Measurements from ENCODE around the gene PRAMEF20. TPM values are rescaled to one million over a fixed set of nuclear protein-coding genes. Genes with fewer than 3 reads are reported as not detected.
"Not testable (repeated sequence)": the region's sequence is repeated elsewhere in the genome, so short reads cannot be mapped to it uniquely, and the experiment has no call there.

PRAMEF20 gene
- not detected for total RNA-seq

DNA sequence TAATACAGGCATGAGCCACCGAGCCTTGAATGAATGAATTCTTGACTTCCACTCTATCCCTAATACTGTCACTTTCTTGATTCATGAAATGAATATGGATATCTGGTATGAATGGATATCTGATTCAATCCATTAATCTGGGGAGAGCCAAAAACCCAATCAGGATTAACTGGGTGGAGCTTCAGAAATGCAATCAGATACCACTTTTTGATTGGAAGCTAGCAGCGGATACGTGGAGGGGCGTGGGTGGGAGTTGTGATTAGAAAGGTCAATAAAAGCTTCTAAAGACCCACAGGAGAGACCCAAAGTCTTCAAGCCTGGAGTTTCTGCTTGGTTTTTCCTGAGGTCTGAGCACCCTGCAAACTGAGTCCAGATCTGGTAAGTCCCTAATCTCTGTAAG lies at the start of gene PRAMEF20:
Gene PRAMEF20 (plus strand): TSS at position 301 of the 400 bp plus-strand sequence. CDS start 5,905 bp downstream, outside the sequence.
- ATAC-seq, H3K36me3 ChIP-seq, H3K27ac ChIP-seq, H3K4me1 ChIP-seq, H3K4me3 ChIP-seq: not testable (repeated sequence)
- Histone ChIP-seq H3K9me3 (peaks cover 0 to 15% (median 0%) of the 10 kb centered on the region in 3 donors), H3K27me3 (peaks cover 18% of the 10 kb centered on the region)
- 40 to 100% methylated on average over 1 to 3 of the region's 4 CpGs for WGBS, 2 donors (ENCODE audit: low coverage in 1 of 2)

DNA sequence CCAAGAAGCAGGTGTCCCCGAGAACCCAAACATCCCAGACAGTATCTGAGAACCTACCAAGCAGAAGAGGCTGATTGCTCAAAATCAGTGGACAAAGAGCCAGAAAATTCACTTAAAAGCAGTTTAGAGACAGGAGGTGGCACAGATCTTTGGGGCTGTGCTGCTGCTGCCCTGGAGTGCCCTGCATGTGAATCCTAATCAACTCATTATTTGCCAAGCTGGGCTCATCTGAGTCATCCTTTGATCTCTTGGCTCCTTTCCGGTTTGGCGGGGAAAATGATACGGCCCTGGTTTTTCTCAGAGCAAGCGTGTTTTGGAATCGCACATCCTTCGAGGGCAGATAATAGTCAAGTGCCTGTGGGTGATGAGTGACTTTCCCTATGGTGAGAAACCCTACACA lies 47.9 kb upstream of the PRAMEF20 start:
- H3K4me1 ChIP-seq, H3K4me3 ChIP-seq, H3K27me3 ChIP-seq, H3K36me3 ChIP-seq, H3K27ac ChIP-seq, H3K9me3 ChIP-seq, ATAC-seq: not testable (repeated sequence)
- no CpG with 5 or more reads among the region's 7 CpGs for WGBS, 2 donors (ENCODE audit: low coverage in 1 of 2)

DNA sequence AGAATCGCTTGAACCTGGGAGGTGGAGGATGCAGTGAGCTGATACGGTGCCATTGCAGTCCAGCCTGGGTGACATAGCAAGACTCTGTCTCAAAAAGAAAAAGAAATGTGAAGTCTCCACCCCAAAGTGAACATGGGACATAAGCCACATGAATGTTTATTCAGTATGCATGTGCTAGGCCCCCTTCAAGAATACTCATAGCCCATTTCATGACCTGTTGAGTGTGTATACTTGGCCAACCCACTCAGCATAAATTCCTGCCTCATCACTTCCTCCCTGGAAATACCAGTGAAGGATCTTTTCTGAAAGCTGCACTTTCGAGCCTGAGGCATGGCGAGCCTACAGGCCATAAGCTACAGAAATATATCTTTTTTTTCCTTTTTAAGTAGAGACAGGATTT lies 45.3 kb upstream of the PRAMEF20 start:
- WGBS, 2 donors (ENCODE audit: low coverage in 1 of 2): no CpG with 5 or more reads among the region's 4 CpGs
- not testable (repeated sequence) for H3K27ac ChIP-seq, H3K4me1 ChIP-seq

DNA sequence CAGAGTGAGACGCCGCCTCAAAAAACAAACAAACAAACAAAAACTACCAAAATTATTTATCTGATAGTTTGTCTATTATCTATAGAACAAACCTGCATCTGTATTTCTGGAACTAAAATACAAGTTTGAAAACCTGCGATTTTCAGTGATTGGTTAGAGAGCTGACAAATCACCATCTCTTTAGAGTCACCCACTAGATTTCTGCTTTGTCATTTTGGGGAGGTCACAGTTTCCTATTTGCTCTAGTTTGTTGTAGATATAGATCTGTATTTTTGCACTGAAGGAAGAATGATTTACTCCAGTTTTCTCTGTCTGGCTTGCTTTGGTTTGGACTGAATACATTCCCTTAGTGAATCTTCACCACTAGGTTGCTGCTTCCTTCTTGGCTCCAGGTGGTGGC lies 43.7 kb upstream of the PRAMEF20 start:
- H3K36me3 ChIP-seq, H3K27me3 ChIP-seq, H3K4me3 ChIP-seq, H3K9me3 ChIP-seq, H3K27ac ChIP-seq, H3K4me1 ChIP-seq, ATAC-seq: not testable (repeated sequence)
- 88 to 96% methylated on average over 3 of the region's 3 CpGs for WGBS, 2 donors (ENCODE audit: low coverage in 1 of 2)

More for the DNA sequence above, 45.3 kb upstream of the PRAMEF20 start:
- H3K9me3 ChIP-seq, ATAC-seq, H3K27me3 ChIP-seq, H3K4me3 ChIP-seq, H3K36me3 ChIP-seq: not testable (repeated sequence)

DNA sequence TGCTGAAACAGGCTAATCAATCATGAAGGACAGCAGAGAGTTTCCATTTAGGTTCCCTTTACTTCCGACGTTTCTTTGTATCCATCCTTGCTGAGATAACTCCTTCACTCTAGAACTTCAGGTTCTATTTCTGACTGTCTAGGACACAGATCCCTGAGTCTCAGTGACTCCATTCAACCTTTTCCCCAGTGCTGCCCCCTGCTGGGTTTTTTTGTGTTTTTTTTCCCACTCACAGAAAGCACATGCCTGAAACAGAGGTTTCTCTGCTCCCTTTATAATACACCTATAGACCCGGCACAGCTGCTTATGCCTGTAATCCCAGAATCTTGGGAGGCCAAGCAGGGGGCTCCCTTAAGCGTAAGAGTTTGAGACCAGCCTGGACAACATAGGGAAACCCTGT lies 41.7 kb upstream of the PRAMEF20 start:
- not testable (repeated sequence) for H3K9me3 ChIP-seq, H3K36me3 ChIP-seq

DNA sequence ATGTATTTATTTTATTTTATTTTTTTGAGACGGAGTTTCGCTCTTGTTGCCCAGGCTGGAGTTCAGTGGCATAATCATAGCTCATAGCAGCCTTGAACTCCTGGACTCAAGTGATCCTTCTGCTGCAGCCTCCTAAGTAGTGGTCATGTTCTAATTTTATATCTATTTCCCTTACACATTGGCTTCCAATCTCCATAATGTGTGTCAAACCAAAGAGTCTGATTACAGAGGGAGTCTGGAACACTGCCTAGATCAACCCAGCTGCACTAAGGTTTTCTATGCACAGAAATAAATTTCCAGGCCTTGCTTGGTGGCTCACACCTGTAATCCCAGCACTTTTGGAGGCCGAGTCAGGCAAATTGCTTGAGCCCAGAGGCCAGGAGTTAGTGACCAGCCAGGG lies 31.3 kb upstream of the PRAMEF20 start:
- not testable (repeated sequence) for H3K27ac ChIP-seq, H3K27me3 ChIP-seq, H3K9me3 ChIP-seq, H3K36me3 ChIP-seq, ATAC-seq, H3K4me3 ChIP-seq, H3K4me1 ChIP-seq
- 96 to 100% methylated on average over 1 to 2 of the region's 3 CpGs for WGBS, 2 donors (ENCODE audit: low coverage in 1 of 2)

More for the DNA sequence above, 41.7 kb upstream of the PRAMEF20 start:
- ATAC-seq, H3K27me3 ChIP-seq, H3K27ac ChIP-seq, H3K4me3 ChIP-seq, H3K4me1 ChIP-seq: not testable (repeated sequence)
- 65 to 88% methylated on average over 2 of the region's 4 CpGs for WGBS, 2 donors (ENCODE audit: low coverage in 1 of 2)

DNA sequence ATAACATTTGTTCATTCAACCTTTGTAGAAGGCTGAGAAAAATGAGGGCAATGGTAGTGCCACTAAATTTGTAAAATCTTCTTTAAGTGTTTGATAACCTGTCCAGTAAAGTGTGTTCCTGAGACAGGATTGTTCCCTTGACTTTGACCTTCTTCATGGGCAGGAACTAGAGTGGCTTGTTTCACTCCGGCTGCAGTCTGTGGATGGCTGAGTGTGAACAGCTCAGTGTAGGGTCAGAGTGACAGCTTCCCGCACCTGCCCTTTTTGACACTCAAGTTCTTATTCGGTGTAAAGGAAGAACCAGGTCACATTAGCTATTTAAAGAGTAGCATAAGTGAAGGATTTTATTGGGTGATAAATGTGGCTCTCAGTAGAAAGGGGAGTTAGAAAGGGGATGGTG lies 29.9 kb upstream of the PRAMEF20 start:
- no CpG with 5 or more reads among the region's 3 CpGs for WGBS, 2 donors (ENCODE audit: low coverage in 1 of 2)
- H3K36me3 ChIP-seq, H3K27ac ChIP-seq, H3K9me3 ChIP-seq, H3K27me3 ChIP-seq, H3K4me1 ChIP-seq, H3K4me3 ChIP-seq, ATAC-seq: not testable (repeated sequence)

DNA sequence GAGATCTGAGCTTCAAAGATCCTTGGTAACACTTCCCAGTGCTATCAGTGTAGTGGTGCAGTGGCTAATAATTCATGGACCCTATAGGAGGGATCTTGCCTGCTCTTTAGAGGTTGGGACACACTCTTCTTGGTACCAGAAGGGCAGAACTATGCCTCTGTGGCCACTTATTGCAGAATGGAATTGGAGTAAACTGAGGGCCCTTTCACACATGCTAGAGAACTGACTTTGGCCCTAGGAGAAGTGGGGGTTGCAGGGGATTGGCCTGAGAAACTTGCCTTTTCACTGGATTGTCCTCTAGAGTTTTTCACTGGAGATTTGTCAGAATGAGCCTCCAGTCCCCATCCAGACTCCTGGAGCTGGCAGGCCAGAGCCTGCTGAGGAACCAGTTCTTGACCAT lies 20.9 kb upstream of the PRAMEF20 start, which contains the start of gene PRAMEF17:
Gene PRAMEF17 (plus strand): TSS at position 301 of the 400 bp plus-strand sequence. CDS start 26 bp downstream, at position 327.
- H3K4me3 ChIP-seq, H3K27ac ChIP-seq: not testable (repeated sequence)

DNA sequence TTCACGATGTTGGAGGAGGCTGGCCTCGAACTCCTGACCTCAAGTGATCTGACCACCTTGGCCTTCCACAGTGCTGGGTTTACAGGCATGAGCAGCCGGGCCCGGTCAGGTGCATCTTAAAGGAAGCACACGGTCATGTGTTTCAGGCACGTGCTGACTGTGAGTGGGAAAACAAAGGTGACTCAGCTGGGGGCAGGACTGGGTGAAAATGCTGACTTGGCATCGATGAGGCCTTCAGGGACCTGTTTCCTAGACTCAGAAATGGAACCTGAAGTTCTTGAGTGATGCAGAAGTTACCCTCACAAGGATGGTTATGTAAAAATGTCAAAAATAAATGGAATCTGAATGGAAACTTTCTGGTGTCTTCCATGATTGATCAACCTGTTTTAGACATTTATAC lies 17.2 kb upstream of the PRAMEF20 start:
- not testable (repeated sequence) for H3K9me3 ChIP-seq, ATAC-seq, H3K36me3 ChIP-seq, H3K27ac ChIP-seq, H3K4me1 ChIP-seq, H3K4me3 ChIP-seq, H3K27me3 ChIP-seq
- 66 to 83% methylated on average over 1 to 4 of the region's 7 CpGs for WGBS, 2 donors (ENCODE audit: low coverage in 1 of 2)

More for the DNA sequence above, 20.9 kb upstream of the PRAMEF20 start, which contains the start of gene PRAMEF17:
- not testable (repeated sequence) for H3K9me3 ChIP-seq, H3K36me3 ChIP-seq, H3K4me1 ChIP-seq, H3K27me3 ChIP-seq, ATAC-seq

DNA sequence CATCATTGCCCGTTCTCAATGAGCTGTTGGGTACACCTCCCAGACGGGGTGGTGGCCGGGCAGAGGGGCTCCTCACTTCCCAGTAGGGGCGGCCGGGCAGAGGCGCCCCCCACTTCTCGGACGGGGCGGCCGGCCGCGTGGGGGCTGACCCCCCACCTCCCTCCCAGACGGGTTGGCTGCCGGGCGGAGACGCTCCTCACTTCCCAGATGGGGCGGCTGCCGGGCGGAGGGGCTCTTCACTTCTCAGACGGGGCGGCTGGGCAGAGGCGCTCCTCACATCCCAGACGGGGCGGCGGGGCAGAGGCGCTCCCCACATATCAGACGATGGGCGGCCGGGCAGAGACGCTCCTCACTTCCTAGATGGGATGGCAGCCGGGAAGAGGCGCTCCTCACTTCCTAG lies 15.5 kb upstream of the PRAMEF20 start:
- H3K4me3 ChIP-seq, H3K36me3 ChIP-seq, ATAC-seq, H3K27me3 ChIP-seq, H3K4me1 ChIP-seq, H3K9me3 ChIP-seq, H3K27ac ChIP-seq: not testable (repeated sequence)
- WGBS, 2 donors (ENCODE audit: low coverage in 1 of 2): no CpG with 5 or more reads among the region's 32 CpGs

DNA sequence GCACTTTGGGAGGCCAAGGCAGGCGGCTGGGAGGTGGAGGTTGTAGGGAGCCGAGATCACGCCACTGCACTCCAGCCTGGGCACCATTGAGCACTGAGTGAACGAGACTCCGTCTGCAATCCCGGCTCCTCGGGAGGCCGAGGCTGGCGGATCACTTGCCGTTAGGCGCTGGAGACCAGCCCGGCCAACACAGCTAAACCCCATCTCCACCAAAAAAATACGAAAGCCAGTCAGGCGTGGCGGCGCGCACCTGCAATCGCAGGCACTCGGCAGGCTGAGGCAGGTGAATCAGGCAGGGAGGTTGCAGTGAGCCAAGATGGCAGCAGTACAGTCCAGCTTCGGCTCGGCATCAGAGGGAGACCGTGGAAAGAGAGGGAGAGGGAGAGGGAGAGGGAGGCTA lies 14.9 kb upstream of the PRAMEF20 start:
- not testable (repeated sequence) for H3K36me3 ChIP-seq, H3K4me3 ChIP-seq, H3K27ac ChIP-seq, H3K4me1 ChIP-seq, ATAC-seq, H3K9me3 ChIP-seq, H3K27me3 ChIP-seq
- WGBS, 2 donors (ENCODE audit: low coverage in 1 of 2): 99 to 100% methylated on average over 2 to 10 of the region's 22 CpGs

All from gastroesophageal sphincter (tissue), 4 donors.